ENCODE measurements around the gene TSC22D1. TPM values are rescaled to one million over a fixed set of nuclear protein-coding genes. Genes with fewer than 3 reads are reported as not detected.

Gene TSC22D1
- total RNA-seq, 1 donor from 2014 or later, result 185 TPM

GRCh38 chr13:44382635-44383145 is 193.4 kb downstream of the TSC22D1 start:
- no peak for DNase-seq (ENCODE audit: low spot score)

Other genes starting within 250 kb of the TSC22D1 start
- 3.7 TPM for gene SERP2, start 202.5 kb downstream of the TSC22D1 start, total RNA-seq